Adipose tissue (tissue), 3 donors: ENCODE data around the gene HAUS8. TPM values are rescaled to one million over a fixed set of nuclear protein-coding genes. Genes with fewer than 3 reads are reported as not detected.
"Not testable (repeated sequence)": the region's sequence is repeated elsewhere in the genome, so short reads cannot be mapped to it uniquely, and the experiment has no call there.

Experiments used
- H3K27ac ChIP-seq: one replicate; pipeline ENCODE4 v1.5.1; 2013; ENCODE audit warnings: low read depth, low read length
- WGBS, 3 donors: extraction: QIAGEN DNeasy Blood & Tissue Kit; methylation state at CpG; one replicate each; pipeline ENCODE4 v1.1.7; 2013; 5-methylcytosine and 5-hydroxymethylcytosine counted together
- polyA plus RNA-seq, 3 donors: library from polyadenylated mRNA; stranded (reverse); fragments of 200-250 nt; gene quantifications; one replicate each; pipeline ENCODE4 v1.2.3, GENCODE V29; 2013
- donor health status: healthy with polysubstance abuse.
- donor health status: Bipolar disorder and iron deficiency.
- donor health status: healthy.

Gene HAUS8
- polyA plus RNA-seq, 3 donors, result 2.7 to 9.0 (median 5.1) TPM

DNA sequence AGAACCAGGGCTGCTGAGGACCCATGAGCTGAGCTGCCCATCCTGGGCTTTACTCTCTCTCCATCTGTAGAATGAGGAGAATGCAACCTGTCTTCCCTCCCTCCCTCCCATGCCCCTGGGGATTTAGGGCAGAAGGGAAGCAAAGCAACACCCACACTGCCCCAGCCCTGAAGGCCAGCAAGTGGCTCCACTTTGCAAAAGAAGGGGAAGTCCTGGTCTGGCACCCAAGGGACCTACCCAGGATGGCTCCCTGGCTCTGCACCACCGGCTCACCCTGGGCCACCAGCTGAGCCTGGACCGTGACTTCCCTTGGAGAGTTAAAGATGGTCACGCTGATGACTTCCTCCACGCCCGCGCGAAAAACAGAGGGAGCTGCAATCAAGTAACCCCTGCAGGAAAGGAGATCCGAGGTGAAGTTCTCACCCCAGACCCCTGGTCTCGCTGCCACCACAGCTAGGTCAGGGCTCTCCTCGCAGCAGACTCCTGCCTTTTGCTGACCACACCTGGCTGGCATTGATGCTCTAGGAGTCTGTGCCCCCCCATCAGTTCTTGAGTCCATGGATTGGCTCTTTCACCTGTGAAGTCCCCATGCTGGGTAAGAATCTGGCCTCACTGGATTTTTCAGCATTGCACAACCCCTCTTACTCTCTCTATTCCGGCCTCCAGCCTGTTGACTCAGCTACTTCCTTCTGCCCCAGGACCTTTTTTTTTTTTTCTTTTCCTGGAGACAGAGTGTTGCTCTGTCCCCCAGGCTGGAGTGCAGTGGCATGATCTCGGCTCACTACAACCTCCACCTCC is 53.3 kb downstream of the HAUS8 start:
- no peak overlapping the region for H3K27ac ChIP-seq

DNA sequence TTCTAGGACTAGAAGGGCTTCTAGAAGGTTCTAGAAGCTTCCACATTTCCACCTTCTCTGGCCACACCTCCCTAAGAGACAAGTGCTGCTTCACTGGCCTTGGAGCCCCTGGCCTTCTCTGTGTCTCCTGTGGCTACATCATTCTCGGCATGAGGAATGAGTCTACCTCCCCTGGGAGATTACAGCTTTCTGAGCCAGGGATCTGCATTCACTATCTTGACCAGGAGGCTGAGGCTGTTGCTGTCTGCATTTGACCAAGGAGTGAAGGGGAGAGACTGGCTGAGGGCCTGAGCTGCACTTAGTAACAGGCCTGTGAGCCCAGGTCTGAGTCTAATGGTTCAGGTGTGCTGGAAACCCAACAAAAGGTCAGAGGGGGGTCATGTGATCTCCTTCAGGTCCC is 53.9 kb downstream of the HAUS8 start:
- 70 to 100% (median 71%) methylated on average over 1 of the region's 1 CpG for WGBS, 3 donors
- no peak overlapping the region for H3K27ac ChIP-seq

More for the DNA sequence above, 53.3 kb downstream of the HAUS8 start:
- WGBS, 3 donors, result 58 to 83% (median 72%) methylated on average over 12 of the region's 12 CpGs

- no peak overlapping the region for H3K27ac ChIP-seq
- WGBS, 3 donors, result 81 to 84% (median 82%) methylated on average over 2 of the region's 2 CpGs
Observed at GRCh38 chr19:17020823-17021222, 54.4 kb downstream of the HAUS8 start.

- H3K27ac ChIP-seq, result no peak overlapping the region
Observed at GRCh38 chr19:17020385-17020784, 54.9 kb downstream of the HAUS8 start.

DNA sequence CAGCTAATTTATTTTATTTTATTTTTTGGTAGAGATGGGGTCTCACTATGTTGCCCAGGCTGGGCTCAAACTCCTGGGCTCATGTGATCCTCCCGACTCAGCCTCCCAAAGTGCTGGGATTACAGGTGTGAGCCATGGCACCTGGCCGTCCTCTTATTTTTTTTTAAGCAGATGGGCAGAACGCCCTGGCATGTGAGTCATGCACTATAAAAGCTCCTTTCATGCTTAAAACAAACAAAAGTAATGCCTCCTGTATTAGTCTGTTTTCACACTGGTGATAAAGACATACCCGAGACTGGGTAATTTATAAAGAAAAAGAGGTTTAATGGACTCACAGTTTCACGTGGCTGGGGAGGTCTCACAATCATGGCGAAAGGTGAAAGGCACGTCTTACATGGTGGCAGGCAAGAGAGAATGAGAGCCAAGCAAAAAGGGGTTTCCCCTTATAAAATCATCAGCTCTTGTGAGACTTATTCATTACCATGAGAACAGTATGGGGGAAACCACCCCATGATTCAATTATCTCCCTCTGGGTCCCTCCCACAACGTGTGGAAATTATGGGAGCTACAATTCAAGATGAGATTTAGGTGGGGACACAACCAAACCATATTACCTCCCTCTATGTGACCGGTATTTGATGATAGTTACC is 60.9 kb downstream of the HAUS8 start:
- H3K27ac ChIP-seq, result not testable (repeated sequence)
- 43 to 78% (median 76%) methylated on average over 9 of the region's 9 CpGs for WGBS, 3 donors

DNA sequence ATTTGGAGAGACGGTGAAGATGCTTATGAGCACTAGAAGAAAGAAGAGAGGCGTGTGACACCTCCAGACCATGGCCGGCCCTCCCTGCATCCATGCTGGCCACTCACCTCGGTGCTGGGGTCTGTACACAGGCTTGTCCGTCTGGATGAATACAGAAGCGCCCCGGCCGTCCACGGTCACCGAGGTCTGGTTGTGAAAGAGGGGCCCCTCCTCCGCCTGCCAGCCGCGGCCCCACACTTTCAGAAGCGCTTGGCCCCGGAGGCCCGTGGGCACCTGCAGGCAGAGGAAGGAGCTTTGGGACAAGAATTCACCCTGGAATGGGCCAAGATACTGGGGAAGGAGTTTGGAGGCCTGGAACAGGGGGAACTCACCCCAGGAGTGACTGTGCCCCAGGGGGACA is 63.8 kb downstream of the HAUS8 start:
- no peak overlapping the region for H3K27ac ChIP-seq
- 83 to 89% (median 87%) methylated on average over 16 of the region's 16 CpGs for WGBS, 3 donors

DNA sequence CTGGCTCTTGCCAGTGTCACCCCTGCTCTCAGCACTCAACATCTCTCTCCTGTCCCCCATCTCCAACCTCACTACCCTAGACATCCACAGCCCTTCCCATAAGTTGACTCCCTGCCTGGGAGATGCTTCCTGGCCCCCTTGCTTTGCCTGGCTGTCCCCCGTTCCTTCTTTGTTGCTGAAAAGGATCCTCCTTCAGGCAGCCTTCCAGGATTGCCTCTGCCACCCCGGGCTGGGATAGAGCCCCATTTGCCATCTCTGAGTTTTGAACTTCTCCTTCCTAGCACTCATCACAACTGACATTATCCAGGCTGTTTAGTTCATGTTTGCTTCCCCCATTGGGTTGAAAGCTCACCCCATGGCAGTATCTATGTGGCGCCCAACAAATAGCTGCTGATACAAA is 68.7 kb downstream of the HAUS8 start:
- H3K27ac ChIP-seq, result no peak overlapping the region
- 79 to 95% (median 90%) methylated on average over 3 of the region's 3 CpGs for WGBS, 3 donors

DNA sequence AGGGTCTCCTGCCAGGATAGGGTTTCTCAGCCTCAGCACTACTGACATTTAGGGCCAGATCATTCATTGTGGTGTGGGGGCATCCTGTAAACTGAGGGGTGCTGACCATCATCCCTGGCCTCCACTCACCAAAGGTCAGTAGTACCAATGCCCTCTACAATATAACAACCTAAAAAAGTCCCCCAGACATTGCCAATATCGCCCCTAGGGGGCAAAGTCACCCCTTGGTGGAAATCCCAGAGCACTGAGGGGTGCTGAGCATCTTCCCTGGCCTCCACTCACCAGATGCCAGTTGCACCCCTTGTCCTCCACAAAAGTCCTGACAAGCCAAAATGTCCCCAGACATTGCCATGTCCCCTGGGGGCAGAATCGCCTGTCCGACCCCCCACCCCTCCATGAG is 70.3 kb downstream of the HAUS8 start:
- H3K27ac ChIP-seq, result no peak overlapping the region
- 64 to 87% (median 76%) methylated on average over 3 of the region's 3 CpGs for WGBS, 3 donors

DNA sequence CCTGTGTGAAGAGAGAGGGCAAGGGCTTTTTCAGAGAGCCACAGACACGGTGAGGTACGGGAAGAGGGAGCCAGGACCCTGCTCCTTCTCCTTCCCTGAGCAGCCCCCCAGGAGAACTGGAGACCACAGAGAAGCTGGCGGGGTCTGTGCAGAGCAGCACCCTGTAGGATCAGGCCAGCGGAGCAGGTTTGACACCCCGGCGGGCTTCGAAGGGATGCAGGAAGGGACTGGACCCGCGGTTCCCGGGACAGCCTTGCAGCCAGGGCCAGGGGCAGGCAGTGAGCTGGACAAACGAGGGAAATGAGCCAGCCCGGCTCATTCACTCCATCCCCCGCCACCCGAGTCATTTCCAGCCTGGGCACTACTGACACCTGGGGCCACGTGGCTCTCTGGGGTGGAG is 70.9 kb downstream of the HAUS8 start:
- H3K27ac ChIP-seq, result no peak overlapping the region
- 79 to 90% (median 84%) methylated on average over 15 of the region's 15 CpGs for WGBS, 3 donors

GRCh38 chr19:17002455-17002854 is 72.8 kb downstream of the HAUS8 start:
- H3K27ac ChIP-seq, result no peak overlapping the region
- WGBS, 3 donors, result 57 to 82% (median 75%) methylated on average over 7 of the region's 7 CpGs

GRCh38 chr19:17001603-17002183 is 73.6 kb downstream of the HAUS8 start:
- WGBS, 3 donors, result 47 to 58% (median 53%) methylated on average over 6 to 7 of the region's 7 CpGs

More at GRCh38 chr19:17001603-17002183, 73.6 kb downstream of the HAUS8 start:
- H3K27ac ChIP-seq, result no peak overlapping the region

Other genes starting within 250 kb of the HAUS8 start
- gene SIN3B, start 246.1 kb downstream of the HAUS8 start, polyA plus RNA-seq, result 10 to 100 TPM; 13.8 to 43.3 (median 36.7) TPM
- gene F2RL3, start 186.5 kb downstream of the HAUS8 start, polyA plus RNA-seq, result 10 to 100 TPM in 1 of 3 donors, 1 to 10 TPM in 2; 5.0 to 17.7 (median 7.9) TPM
- 10 to 100 TPM in 1 of 3 donors, 1 to 10 TPM in 2; 1.5 to 56.2 (median 9.6) TPM for gene CPAMD8, start 48.6 kb downstream of the HAUS8 start, polyA plus RNA-seq
- 10 to 100 TPM; 18.0 to 48.1 (median 45.6) TPM for gene MYO9B, start 325 bp upstream of the HAUS8 start, polyA plus RNA-seq
- gene USE1, start 139.9 kb upstream of the HAUS8 start, polyA plus RNA-seq, result 10 to 100 TPM; 41.1 to 61.7 (median 45.7) TPM
- gene OCEL1, start 150.8 kb upstream of the HAUS8 start, polyA plus RNA-seq, result 10 to 100 TPM; 21.4 to 46.4 (median 30.6) TPM
- gene NR2F6, start 170.5 kb upstream of the HAUS8 start, polyA plus RNA-seq, result 10 to 100 TPM; 11.0 to 44.8 (median 30.2) TPM
- 10 to 100 TPM in 2 of 3 donors, 1 to 10 TPM in 1; 2.5 to 28.0 (median 11.0) TPM for gene USHBP1, start 189.3 kb upstream of the HAUS8 start, polyA plus RNA-seq
- 10 to 100 TPM; 38.2 to 70.6 (median 65.2) TPM for gene BABAM1, start 192.0 kb upstream of the HAUS8 start, polyA plus RNA-seq
- gene ANKLE1, start 206.4 kb upstream of the HAUS8 start, polyA plus RNA-seq, result under 1 TPM; 0.08 to 0.70 (median 0.34) TPM
- gene ABHD8, start 228.0 kb upstream of the HAUS8 start, polyA plus RNA-seq, result 1 to 10 TPM; 7.1 to 9.2 (median 7.9) TPM
- gene MRPL34, start 230.4 kb upstream of the HAUS8 start, polyA plus RNA-seq, result 100 to 1,000 TPM in 2 of 3 donors, 10 to 100 TPM in 1; 97.5 to 156 (median 101) TPM
- 10 to 100 TPM; 19.7 to 90.1 (median 39.3) TPM for gene DDA1, start 234.1 kb upstream of the HAUS8 start, polyA plus RNA-seq